Liver (tissue), 9 donors: Measurements from ENCODE around the gene ADIPOR1. TPM values are rescaled to one million over a fixed set of nuclear protein-coding genes. Genes with fewer than 3 reads are reported as not detected.
A peak's percentile ranks its signal among the peaks of the same experiment; 100 is the strongest.

Experiments
- DNase-seq: peaks from one replicate; pipeline ENCODE4 v3.0.0-alpha.2; 2017; ENCODE audit warnings: low spot score
- H3K27ac ChIP-seq, 2 donors: one replicate each; pipeline ENCODE4 v1.7.0; 2013; ENCODE audit warnings: inconsistent platforms in 2 of 2, low read length in 2 of 2, control low read depth in 1 of 2, low read depth in 1 of 2, mild to moderate bottlenecking in 1 of 2
- H3K27me3 ChIP-seq, 4 donors: one replicate each; pipeline versions ENCODE4 v1.6.1 to v1.7.0; 2013; ENCODE audit warnings: low read length in 3 of 4, inconsistent platforms in 1 of 4, mild to moderate bottlenecking in 1 of 4, moderate library complexity in 1 of 4; ENCODE audit not compliant: control insufficient read depth in 4 of 4, insufficient read depth in 4 of 4
- H3K36me3 ChIP-seq, 4 donors: one replicate each; pipeline versions ENCODE4 v1.6.1 to v1.7.0; 2013; ENCODE audit warnings: low read length in 3 of 4, mild to moderate bottlenecking in 3 of 4, low read depth in 1 of 4, moderate library complexity in 1 of 4; ENCODE audit not compliant: control insufficient read depth in 4 of 4, insufficient read depth in 3 of 4
- H3K4me1 ChIP-seq, 4 donors: one replicate each; pipeline versions ENCODE4 v1.6.1 to v1.7.0; 2013; ENCODE audit warnings: low read length in 3 of 4, mild to moderate bottlenecking in 3 of 4, moderate library complexity in 1 of 4; ENCODE audit not compliant: control insufficient read depth in 4 of 4, insufficient read depth in 4 of 4
- H3K4me3 ChIP-seq, 3 donors: one replicate each; pipeline versions ENCODE4 v1.6.1 to v1.7.0; 2013; ENCODE audit warnings: low read length in 3 of 3, control low read depth in 1 of 3, low read depth in 1 of 3, mild to moderate bottlenecking in 1 of 3
- H3K9ac ChIP-seq, 2 donors: one replicate each; pipeline ENCODE4 v1.7.0; 2013; ENCODE audit warnings: low read length in 2 of 2, mild to moderate bottlenecking in 2 of 2, moderate library complexity in 2 of 2, control low read depth in 1 of 2, low read depth in 1 of 2
- H3K9me3 ChIP-seq, 4 donors: one replicate each; pipeline versions ENCODE4 v1.6.1 to v1.7.0; 2013; ENCODE audit warnings: low read length in 3 of 4; ENCODE audit not compliant: control insufficient read depth in 4 of 4
- FOXA1 ChIP-seq: IDR thresholded peaks from 2 replicates; pipeline ENCODE4 v1.6.1; 2016; ENCODE audit warnings: antibody characterized with exemption
- FOXA2 ChIP-seq: IDR thresholded peaks from 2 replicates; pipeline ENCODE4 v1.6.1; 2016; ENCODE audit warnings: antibody characterized with exemption
- GABPA ChIP-seq, 2 donors: IDR thresholded peaks in 1 of 2; conservative IDR thresholded peaks in 1 of 2; 2 replicates each; pipeline ENCODE4 v1.6.1; 2016; ENCODE audit warnings: antibody characterized with exemption in 2 of 2, mild to moderate bottlenecking in 1 of 2, moderate library complexity in 1 of 2
- HNF4A ChIP-seq, 2 donors: conservative IDR thresholded peaks; 2 replicates each; pipeline ENCODE4 v1.6.1; 2016; ENCODE audit warnings: antibody characterized with exemption in 2 of 2, mild to moderate bottlenecking in 2 of 2
- HNF4G ChIP-seq: IDR thresholded peaks from 2 replicates; pipeline ENCODE4 v1.6.1; 2016; ENCODE audit warnings: antibody characterized with exemption
- JUND ChIP-seq, 2 donors: IDR thresholded peaks; 2 replicates each; pipeline ENCODE4 v1.6.1; 2016; ENCODE audit warnings: antibody characterized with exemption in 2 of 2
- RAD21 ChIP-seq, 2 donors: IDR thresholded peaks; 2 replicates each; pipeline ENCODE4 v1.6.1; 2016; ENCODE audit warnings: antibody characterized with exemption in 2 of 2, mild to moderate bottlenecking in 2 of 2
- RXRA ChIP-seq, 2 donors: IDR thresholded peaks; 2 replicates each; pipeline ENCODE4 v1.6.1; 2017 to 2018; ENCODE audit warnings: antibody characterized with exemption in 2 of 2, mild to moderate bottlenecking in 1 of 2
- SP1 ChIP-seq: IDR thresholded peaks from 2 replicates; pipeline ENCODE4 v1.6.1; 2018; ENCODE audit warnings: antibody characterized with exemption, mild to moderate bottlenecking
- YY1 ChIP-seq: IDR thresholded peaks from 2 replicates; pipeline ENCODE4 v1.6.1; 2016; ENCODE audit warnings: antibody characterized with exemption, mild to moderate bottlenecking
- WGBS: extraction: QIAGEN DNeasy Blood & Tissue Kit; methylation state at CpG from one replicate; pipeline ENCODE4 v1.1.7; 2013; 5-methylcytosine and 5-hydroxymethylcytosine counted together
- polyA plus RNA-seq, 2 donors: library from polyadenylated mRNA; stranded (reverse) in 1 of 2; unstranded in 1 of 2; fragments of 200-250 nt in 1 of 2; fragments of >200 nt in 1 of 2; fragmentation: Nextera tagmentation in 1 of 2; extraction: Ambion mirVana in 1 of 2; gene quantifications; one replicate each; pipeline versions ENCODE4 v1.2.1 to v1.2.3, GENCODE V29; 2013 to 2015
- total RNA-seq, 2 donors: library from RNA; depleted of rRNA; stranded (reverse); fragments of >200 nt; gene quantifications; one replicate each; pipeline ENCODE4 v1.2.3, GENCODE V29; 2014
- TF ChIP-seq, protein P1 (sequence below): fragments of 150-350 bp; IDR thresholded peaks from 2 replicates; pipeline ENCODE4 v1.5.1; 2017; ENCODE audit warnings: improper control_type of control experiment, low read depth, low read length; ENCODE audit not compliant: missing input control
- TF ChIP-seq, protein P2 (sequence below): IDR thresholded peaks from 2 replicates; pipeline ENCODE4 v1.6.1; 2016; ENCODE audit warnings: antibody characterized with exemption, mild to moderate bottlenecking
- TF ChIP-seq, protein P3 (sequence below): IDR thresholded peaks from 2 replicates; pipeline ENCODE4 v1.6.1; 2016; ENCODE audit warnings: antibody characterized with exemption
- TF ChIP-seq, protein P4 (sequence below): IDR thresholded peaks from 2 replicates; pipeline ENCODE4 v1.6.1; 2016; ENCODE audit warnings: antibody characterized with exemption
- donor health status: healthy.
- donor health status: healthy.
- donor health status: healthy.
- donor health status: healthy.
- donor health status: healthy.

The ADIPOR1 gene, protein sequence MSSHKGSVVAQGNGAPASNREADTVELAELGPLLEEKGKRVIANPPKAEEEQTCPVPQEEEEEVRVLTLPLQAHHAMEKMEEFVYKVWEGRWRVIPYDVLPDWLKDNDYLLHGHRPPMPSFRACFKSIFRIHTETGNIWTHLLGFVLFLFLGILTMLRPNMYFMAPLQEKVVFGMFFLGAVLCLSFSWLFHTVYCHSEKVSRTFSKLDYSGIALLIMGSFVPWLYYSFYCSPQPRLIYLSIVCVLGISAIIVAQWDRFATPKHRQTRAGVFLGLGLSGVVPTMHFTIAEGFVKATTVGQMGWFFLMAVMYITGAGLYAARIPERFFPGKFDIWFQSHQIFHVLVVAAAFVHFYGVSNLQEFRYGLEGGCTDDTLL
- 100 to 1,000 TPM in 1 of 2 donors, 10 to 100 TPM in 1; 78.9 to 175 TPM for total RNA-seq
- polyA plus RNA-seq: 10 to 100 TPM; 58.5 to 62.0 TPM

DNA sequence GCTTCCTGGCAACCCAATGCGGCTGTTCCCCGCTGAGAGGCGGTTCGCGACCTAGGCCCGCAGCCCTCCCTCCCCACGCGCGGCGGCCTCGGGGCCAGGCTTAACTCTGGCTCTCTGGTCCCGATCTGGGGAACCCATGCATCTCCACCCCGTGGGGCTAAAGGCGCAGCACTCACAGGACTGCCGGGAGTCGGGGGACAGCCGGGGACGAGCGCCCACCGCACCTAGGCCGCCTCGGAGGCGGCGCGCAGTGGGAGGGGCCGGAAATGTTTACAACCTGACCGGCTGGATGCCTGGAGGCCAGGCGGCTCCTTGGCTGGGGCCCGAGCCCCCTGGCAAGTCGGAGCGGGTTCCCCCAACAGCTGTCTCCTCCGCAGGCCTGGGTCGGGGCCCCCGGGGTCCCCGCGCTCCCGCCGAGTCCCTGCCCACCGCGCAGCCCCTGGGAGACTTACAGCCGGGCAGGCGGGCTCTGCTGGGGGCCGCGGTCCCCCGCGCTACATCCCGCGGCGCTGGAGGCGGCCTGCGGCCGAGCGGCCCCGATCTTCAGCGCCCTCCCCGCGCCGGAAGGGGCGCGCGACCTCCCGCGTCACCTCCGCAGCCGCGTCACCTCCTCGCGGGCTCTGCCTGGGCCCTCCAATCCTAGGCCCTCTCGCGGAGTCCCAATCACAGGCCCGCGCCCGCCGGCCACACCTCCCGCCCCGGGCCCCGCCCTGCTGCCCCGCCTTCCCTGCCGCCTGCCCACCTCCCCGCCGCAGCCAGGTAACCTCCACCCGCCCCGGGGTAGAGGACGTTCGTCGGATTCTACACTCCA is at the start of gene ADIPOR1:
Gene ADIPOR1 (minus strand): TSS at position 580 of the 811 bp plus-strand sequence. CDS start 7,242 bp downstream, outside the sequence.
- TF ChIP-seq RAD21 (IDR thresholded peaks at IDR 0.05) (no peak), SP1 (peak; percentile 34), GABPA (IDR thresholded peaks at IDR 0.05 in 1 of 2, conservative IDR thresholded peaks at IDR 0.05 in 1 of 2) (peak in 1 of 2 donors; percentile 72), FOXA1 (no peak)
- TF ChIP-seq, protein P1, sequence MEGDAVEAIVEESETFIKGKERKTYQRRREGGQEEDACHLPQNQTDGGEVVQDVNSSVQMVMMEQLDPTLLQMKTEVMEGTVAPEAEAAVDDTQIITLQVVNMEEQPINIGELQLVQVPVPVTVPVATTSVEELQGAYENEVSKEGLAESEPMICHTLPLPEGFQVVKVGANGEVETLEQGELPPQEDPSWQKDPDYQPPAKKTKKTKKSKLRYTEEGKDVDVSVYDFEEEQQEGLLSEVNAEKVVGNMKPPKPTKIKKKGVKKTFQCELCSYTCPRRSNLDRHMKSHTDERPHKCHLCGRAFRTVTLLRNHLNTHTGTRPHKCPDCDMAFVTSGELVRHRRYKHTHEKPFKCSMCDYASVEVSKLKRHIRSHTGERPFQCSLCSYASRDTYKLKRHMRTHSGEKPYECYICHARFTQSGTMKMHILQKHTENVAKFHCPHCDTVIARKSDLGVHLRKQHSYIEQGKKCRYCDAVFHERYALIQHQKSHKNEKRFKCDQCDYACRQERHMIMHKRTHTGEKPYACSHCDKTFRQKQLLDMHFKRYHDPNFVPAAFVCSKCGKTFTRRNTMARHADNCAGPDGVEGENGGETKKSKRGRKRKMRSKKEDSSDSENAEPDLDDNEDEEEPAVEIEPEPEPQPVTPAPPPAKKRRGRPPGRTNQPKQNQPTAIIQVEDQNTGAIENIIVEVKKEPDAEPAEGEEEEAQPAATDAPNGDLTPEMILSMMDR: peak; percentile 30
- no peaks in the 10 kb centered on the region for H3K27me3 ChIP-seq
- peak; percentile 94 for DNase-seq
- under 1% methylated on average over 86 of the region's 86 CpGs for WGBS
- H3K9me3 ChIP-seq: no peaks in the 10 kb centered on the region
- H3K36me3 ChIP-seq: peaks cover 0 to 16% (median 7%) of the 10 kb centered on the region in 4 donors
- peak within 1 kb of the TSS; percentile 78 to 88 for H3K27ac ChIP-seq
- peak within 1 kb of the TSS; percentile 85 to 94 (median 87) for H3K4me3 ChIP-seq
- peaks cover 14 to 49% (median 35%) of the 10 kb centered on the region in 4 donors for H3K4me1 ChIP-seq
- H3K9ac ChIP-seq: peak within 1 kb of the TSS; percentile 86 to 87

DNA sequence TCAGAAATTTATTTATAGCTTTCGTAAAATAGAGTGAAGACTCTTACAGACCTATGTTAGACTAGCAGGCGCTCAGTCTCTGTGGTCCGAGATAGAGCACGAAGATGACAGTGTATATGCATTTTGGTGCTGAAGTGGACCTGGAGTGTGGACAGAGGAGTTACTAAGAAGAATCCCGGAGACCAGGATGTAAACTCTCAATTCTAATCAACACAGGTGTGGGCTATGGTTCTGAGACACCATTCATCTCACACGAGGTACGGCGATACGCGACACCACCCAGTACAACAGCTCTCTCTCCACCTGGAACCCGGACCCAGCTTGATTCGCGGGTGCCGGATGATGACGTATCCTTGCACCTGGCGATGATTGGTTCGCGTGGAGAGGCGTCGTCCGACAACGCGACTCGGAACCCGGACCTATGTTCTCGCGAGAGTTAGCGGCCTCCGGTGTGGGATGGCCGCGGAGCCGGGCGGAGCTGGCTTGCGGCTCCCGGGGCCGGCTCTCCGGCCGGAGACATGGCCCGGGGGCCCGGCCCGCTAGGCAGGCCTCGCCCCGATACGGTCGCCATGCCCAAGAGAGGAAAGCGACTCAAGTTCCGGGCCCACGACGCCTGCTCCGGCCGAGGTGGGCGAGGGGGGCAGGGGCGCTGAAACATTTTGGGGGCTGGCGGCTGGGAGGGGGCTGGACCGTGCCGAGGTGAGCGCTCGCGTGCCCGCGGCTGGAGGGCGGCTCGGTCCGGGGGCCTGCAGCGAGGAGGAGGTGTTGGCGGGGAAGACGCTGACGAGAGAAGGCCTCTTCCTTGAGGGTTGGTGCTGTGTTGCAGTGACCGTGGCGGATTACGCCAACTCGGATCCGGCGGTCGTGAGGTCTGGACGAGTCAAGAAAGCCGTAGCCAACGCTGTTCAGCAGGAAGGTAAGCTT is 49.1 kb upstream of the ADIPOR1 start, which contains the start of gene TMEM183A:
Gene TMEM183A (plus strand): TSS at position 427 of the 924 bp plus-strand sequence. CDS start 92 bp downstream, at position 519.
- Histone ChIP-seq H3K36me3 (peaks cover 6 to 18% (median 10%) of the 10 kb centered on the region in 4 donors), H3K4me3 (peak within 1 kb of the TSS; percentile 82 to 94 (median 85))

More for the DNA sequence above, 49.1 kb upstream of the ADIPOR1 start, which contains the start of gene TMEM183A:
- peak; percentile 96 for DNase-seq
- peak within 1 kb of the TSS; percentile 4 to 90 for H3K9ac ChIP-seq
- under 1% methylated on average over 78 of the region's 78 CpGs for WGBS
- peak within 1 kb of the TSS; percentile 77 to 87 for H3K27ac ChIP-seq
- no peaks in the 10 kb centered on the region for H3K9me3 ChIP-seq
- peaks cover 3 to 19% (median 11%) of the 10 kb centered on the region in 4 donors for H3K4me1 ChIP-seq
- no peaks in the 10 kb centered on the region for H3K27me3 ChIP-seq
- TF ChIP-seq FOXA2 (no peak), SP1 (peak; percentile 88), GABPA (IDR thresholded peaks at IDR 0.05 in 1 of 2, conservative IDR thresholded peaks at IDR 0.05 in 1 of 2) (peak in 1 of 2 donors; percentile 39), HNF4A (conservative IDR thresholded peaks at IDR 0.05) (peak in 1 of 2 donors; percentile 7), RXRA (IDR thresholded peaks at IDR 0.05) (no peak), YY1 (peak; percentile 78), JUND (IDR thresholded peaks at IDR 0.05) (no peak), HNF4G (no peak), FOXA1 (no peak)
- TF ChIP-seq, protein P2, sequence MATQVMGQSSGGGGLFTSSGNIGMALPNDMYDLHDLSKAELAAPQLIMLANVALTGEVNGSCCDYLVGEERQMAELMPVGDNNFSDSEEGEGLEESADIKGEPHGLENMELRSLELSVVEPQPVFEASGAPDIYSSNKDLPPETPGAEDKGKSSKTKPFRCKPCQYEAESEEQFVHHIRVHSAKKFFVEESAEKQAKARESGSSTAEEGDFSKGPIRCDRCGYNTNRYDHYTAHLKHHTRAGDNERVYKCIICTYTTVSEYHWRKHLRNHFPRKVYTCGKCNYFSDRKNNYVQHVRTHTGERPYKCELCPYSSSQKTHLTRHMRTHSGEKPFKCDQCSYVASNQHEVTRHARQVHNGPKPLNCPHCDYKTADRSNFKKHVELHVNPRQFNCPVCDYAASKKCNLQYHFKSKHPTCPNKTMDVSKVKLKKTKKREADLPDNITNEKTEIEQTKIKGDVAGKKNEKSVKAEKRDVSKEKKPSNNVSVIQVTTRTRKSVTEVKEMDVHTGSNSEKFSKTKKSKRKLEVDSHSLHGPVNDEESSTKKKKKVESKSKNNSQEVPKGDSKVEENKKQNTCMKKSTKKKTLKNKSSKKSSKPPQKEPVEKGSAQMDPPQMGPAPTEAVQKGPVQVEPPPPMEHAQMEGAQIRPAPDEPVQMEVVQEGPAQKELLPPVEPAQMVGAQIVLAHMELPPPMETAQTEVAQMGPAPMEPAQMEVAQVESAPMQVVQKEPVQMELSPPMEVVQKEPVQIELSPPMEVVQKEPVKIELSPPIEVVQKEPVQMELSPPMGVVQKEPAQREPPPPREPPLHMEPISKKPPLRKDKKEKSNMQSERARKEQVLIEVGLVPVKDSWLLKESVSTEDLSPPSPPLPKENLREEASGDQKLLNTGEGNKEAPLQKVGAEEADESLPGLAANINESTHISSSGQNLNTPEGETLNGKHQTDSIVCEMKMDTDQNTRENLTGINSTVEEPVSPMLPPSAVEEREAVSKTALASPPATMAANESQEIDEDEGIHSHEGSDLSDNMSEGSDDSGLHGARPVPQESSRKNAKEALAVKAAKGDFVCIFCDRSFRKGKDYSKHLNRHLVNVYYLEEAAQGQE: peak; percentile 97
- TF ChIP-seq, protein P3, sequence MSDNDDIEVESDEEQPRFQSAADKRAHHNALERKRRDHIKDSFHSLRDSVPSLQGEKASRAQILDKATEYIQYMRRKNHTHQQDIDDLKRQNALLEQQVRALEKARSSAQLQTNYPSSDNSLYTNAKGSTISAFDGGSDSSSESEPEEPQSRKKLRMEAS: peak; percentile 46
- TF ChIP-seq, protein P4, sequence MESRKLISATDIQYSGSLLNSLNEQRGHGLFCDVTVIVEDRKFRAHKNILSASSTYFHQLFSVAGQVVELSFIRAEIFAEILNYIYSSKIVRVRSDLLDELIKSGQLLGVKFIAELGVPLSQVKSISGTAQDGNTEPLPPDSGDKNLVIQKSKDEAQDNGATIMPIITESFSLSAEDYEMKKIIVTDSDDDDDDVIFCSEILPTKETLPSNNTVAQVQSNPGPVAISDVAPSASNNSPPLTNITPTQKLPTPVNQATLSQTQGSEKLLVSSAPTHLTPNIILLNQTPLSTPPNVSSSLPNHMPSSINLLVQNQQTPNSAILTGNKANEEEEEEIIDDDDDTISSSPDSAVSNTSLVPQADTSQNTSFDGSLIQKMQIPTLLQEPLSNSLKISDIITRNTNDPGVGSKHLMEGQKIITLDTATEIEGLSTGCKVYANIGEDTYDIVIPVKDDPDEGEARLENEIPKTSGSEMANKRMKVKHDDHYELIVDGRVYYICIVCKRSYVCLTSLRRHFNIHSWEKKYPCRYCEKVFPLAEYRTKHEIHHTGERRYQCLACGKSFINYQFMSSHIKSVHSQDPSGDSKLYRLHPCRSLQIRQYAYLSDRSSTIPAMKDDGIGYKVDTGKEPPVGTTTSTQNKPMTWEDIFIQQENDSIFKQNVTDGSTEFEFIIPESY: peak; percentile 99
